ENCODE data around the gene PAX7.

Gene PAX7

GRCh38 chr1:18640228-18641004, 9.8 kb downstream of the PAX7 start:
- no peak for TF ChIP-seq EP300 (IDR thresholded peaks at IDR 0.05; ENCODE audit: borderline replicate concordance)
- no peak for TF ChIP-seq CREB1 (IDR thresholded peaks at IDR 0.05; ENCODE audit: low read depth)

GRCh38 chr1:18641005-18641941, 10.6 kb downstream of the PAX7 start:
- TF ChIP-seq FOXM1 (IDR thresholded peaks at IDR 0.05; ENCODE audit: borderline replicate concordance, low read depth) (no peak), REST (IDR thresholded peaks at IDR 0.05; ENCODE audit: low read depth) (no peak), TAF1 (IDR thresholded peaks at IDR 0.05; ENCODE audit: low read depth) (no peak), TEAD4 (IDR thresholded peaks at IDR 0.05) (no peak), MAX (IDR thresholded peaks at IDR 0.05) (no peak), ZBTB7A (IDR thresholded peaks at IDR 0.05; ENCODE audit: low read depth) (no peak), CREB1 (IDR thresholded peaks at IDR 0.05; ENCODE audit: low read depth) (no peak), YY1 (IDR thresholded peaks at IDR 0.05; ENCODE audit: low read depth) (no peak), USF1 (IDR thresholded peaks at IDR 0.05) (no peak), CEBPB (IDR thresholded peaks at IDR 0.05) (no peak), RAD21 (IDR thresholded peaks at IDR 0.05; ENCODE audit: low read depth) (no peak), NFIC (IDR thresholded peaks at IDR 0.05) (no peak), EP300 (IDR thresholded peaks at IDR 0.05; ENCODE audit: borderline replicate concordance) (no peak)

- TF ChIP-seq EGR1 (IDR thresholded peaks at IDR 0.05) (no peak), TCF12 (IDR thresholded peaks at IDR 0.05; ENCODE audit: low read depth) (no peak), NFIC (IDR thresholded peaks at IDR 0.05) (no peak), RAD21 (IDR thresholded peaks at IDR 0.05; ENCODE audit: low read depth) (no peak), USF1 (IDR thresholded peaks at IDR 0.05) (no peak), REST (IDR thresholded peaks at IDR 0.05; ENCODE audit: low read depth) (no peak), MAX (IDR thresholded peaks at IDR 0.05) (no peak), ZBTB7A (IDR thresholded peaks at IDR 0.05; ENCODE audit: low read depth) (no peak), EP300 (IDR thresholded peaks at IDR 0.05; ENCODE audit: borderline replicate concordance) (no peak), YY1 (IDR thresholded peaks at IDR 0.05; ENCODE audit: low read depth) (no peak), TEAD4 (IDR thresholded peaks at IDR 0.05) (no peak), TAF1 (IDR thresholded peaks at IDR 0.05; ENCODE audit: low read depth) (no peak), CREB1 (IDR thresholded peaks at IDR 0.05; ENCODE audit: low read depth) (no peak), FOXM1 (IDR thresholded peaks at IDR 0.05; ENCODE audit: borderline replicate concordance, low read depth) (no peak), CEBPB (IDR thresholded peaks at IDR 0.05) (no peak)
These were observed 11.8 kb downstream of the PAX7 start for GRCh38 chr1:18642278-18643095.

GRCh38 chr1:18643154-18644012, 12.7 kb downstream of the PAX7 start:
- TF ChIP-seq CEBPB (IDR thresholded peaks at IDR 0.05) (no peak), FOXM1 (IDR thresholded peaks at IDR 0.05; ENCODE audit: borderline replicate concordance, low read depth) (no peak), TCF12 (IDR thresholded peaks at IDR 0.05; ENCODE audit: low read depth) (no peak), CREB1 (IDR thresholded peaks at IDR 0.05; ENCODE audit: low read depth) (no peak), RAD21 (IDR thresholded peaks at IDR 0.05; ENCODE audit: low read depth) (no peak), EP300 (IDR thresholded peaks at IDR 0.05; ENCODE audit: borderline replicate concordance) (no peak), NFIC (IDR thresholded peaks at IDR 0.05) (no peak), EGR1 (IDR thresholded peaks at IDR 0.05) (no peak), YY1 (IDR thresholded peaks at IDR 0.05; ENCODE audit: low read depth) (no peak), TAF1 (IDR thresholded peaks at IDR 0.05; ENCODE audit: low read depth) (no peak), MAX (IDR thresholded peaks at IDR 0.05) (no peak), ZBTB7A (IDR thresholded peaks at IDR 0.05; ENCODE audit: low read depth) (no peak), USF1 (IDR thresholded peaks at IDR 0.05) (no peak)
